GM19397 (cell line): ENCODE data around the gene WDR46.
"Not testable (repeated sequence)": the region's sequence is repeated elsewhere in the genome, so short reads cannot be mapped to it uniquely, and the experiment has no call there.

Experiments
- ATAC-seq: cut with Tn5 transposase; IDR thresholded peaks from one replicate; pipeline ENCODE4 v1.9.1; 2021; ENCODE audit warnings: mild to moderate bottlenecking, moderate library complexity; ENCODE audit not compliant: unreplicated experiment

The WDR46 gene

DNA sequence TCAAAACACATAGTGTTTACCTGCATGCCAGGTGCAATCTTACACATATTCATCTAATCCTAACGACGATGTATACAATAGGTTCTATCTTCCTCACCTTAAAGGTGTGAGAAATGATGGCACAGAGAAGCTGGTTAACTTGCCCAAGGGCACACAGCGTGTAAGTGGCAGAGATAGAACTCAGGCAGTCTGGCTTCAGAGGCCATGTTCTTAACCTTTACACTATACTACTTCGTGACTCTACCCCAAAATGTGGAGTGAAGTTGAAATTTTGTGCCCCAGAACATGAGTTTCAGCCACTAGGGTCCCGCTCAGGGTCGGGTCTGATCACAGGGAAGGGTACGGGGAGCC is 17.9 kb downstream of the WDR46 start:
- no peak for ATAC-seq

DNA sequence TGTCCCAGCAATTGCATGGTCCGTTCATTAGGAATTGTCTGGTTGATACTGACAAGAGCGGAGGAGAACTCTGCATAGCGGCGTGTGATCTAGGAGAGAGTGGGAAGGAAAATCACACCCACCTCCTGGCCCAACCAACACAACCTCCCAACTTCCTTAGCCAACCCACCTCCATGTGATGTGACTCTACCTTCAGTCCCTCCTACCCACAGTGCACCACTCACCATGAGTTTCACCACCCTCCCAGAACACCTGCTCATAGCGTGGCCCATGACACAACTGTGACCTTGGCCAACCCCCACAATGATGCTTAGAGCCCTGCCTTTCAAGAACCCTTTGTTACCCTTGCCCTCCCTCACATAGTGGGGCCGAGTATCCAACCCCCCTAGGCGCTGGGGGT is 25.0 kb downstream of the WDR46 start:
- no peak for ATAC-seq

DNA sequence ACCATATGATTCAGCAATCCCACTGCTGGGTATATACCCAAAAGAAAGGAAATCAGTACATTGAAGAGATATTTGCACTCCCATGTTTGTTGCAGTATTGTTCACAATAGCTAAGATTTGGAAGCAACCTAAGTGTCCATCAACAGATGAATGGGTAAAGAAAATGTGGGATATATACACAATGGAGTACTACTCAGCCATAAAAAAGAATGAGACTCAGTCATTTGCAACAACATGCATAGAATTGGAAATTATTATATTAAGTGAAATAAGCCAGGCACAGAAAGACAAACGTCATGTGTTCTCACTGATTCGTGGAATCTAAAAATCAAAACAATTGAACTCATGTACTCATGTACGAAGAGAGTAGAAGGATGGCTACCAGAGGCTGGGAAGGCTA is 26.5 kb downstream of the WDR46 start:
- ATAC-seq: not testable (repeated sequence)

- no peak for ATAC-seq
These were observed 30.0 kb downstream of the WDR46 start for GRCh38 chr6:33259032-33259431.

- ATAC-seq: no peak
These were observed 34.4 kb downstream of the WDR46 start for GRCh38 chr6:33254591-33254990.

DNA sequence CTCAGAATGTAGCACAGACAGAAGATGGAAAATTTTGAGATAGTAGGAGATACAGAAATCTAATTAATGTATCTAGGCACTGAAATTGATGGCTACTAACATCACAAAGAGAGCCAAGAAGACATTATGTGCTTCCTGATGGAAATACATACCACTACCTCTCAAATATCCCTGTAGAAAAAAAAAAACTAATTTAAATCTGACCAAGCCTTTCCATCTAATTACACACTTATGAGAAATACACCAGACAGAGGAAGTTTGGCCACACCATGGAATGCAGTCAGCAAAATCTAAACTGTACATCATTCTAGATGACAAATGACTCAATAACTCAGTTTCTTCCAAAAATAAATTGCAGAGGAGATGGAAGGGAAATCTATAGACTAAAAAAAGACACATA is 36.3 kb downstream of the WDR46 start:
- ATAC-seq: no peak

GRCh38 chr6:33251395-33252012 is 37.5 kb downstream of the WDR46 start:
- ATAC-seq: no peak

- no peak for ATAC-seq
These were observed 38.3 kb downstream of the WDR46 start for GRCh38 chr6:33250731-33251130.

GRCh38 chr6:33249732-33250630 is 39.1 kb downstream of the WDR46 start:
- peak; percentile 5 for ATAC-seq

DNA sequence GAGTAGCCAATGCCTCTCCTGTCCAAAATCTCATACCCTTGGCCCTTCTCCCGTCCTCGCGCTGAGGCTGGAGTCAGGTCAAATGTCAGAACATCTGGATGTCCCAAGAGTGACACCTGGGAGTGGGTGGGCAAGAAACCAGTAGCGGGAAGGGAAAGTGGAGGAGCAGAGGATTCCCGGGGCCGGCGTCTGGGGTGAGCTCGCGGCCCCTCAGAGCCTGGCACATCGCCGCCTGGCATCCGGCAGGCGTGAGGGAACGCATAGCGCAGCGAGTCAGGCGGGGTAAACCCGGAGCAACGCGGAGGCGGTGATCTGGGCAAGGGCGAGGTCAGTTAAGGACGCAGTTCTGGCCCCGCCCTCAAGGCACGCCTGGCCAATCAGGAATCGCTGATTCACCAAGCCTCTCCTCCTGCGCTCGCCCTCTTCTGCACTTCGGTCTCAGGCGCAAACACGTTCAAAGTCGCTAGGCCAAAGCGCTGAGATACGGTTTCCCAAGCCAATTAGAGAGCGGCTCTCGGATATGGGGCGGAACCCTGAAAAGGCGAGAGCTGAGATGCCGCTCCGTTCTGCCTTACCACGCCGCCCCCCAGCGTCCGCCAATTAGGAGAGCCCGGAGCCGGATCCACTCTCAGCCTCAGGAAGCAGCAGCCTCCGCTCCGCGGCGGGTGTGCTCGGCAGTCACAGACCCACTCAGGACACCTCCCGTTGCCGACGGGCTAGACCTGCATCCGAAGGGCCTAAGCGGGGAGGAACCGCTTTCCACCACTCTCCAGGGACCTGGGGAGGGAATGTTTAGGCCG is 39.9 kb downstream of the WDR46 start:
- peak; percentile 83 for ATAC-seq

DNA sequence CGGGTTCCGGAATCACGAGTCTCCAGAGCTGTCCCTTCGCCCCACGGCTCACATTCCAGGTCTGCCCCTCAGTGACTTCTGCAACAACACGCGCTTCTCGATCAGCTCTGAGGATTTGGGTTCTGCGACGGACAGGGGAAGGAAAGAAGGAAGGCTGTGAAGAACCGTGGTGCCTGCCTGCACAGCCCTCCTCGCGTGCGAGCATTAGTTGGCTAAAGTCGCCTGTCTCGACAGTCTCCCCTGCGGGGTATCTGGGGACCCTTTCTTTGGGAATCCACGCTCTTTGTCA is 40.5 kb downstream of the WDR46 start:
- ATAC-seq: peak; percentile 6

DNA sequence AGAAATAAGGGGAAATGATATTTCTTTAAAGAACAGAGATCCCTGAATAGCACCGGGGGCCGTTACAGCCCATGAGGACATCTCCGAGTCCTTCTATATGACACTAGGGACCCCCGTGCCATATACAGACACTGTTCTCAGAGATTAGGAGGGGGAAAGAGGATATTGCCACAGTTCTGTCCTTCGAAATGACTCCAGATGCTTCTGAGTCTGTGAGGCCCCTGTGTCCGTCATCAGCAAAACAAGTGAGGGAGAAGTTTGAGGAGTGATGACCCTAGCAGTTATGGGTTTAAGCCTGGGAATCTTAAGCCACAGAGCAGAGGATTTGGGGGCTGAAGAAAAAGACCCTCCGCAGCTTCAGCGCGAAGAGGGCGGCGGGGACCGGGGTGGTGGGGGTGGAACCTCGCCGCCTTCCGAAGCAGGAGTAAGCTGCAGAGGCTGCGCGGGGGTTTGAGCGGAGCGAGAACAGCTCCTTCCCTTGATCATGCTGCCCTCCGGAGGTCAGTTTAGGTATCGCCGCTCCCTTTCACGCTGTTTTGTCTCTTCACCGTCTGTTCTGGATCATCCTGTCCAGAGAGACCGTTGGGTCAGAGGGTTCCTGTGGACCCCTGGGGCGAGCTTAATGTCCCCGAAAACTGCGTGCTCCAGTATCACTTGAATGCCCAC is 40.9 kb downstream of the WDR46 start:
- ATAC-seq: peak; percentile 28

GRCh38 chr6:33243476-33243875 is 45.6 kb downstream of the WDR46 start:
- ATAC-seq: no peak

GRCh38 chr6:33241968-33242367 is 47.1 kb downstream of the WDR46 start:
- no peak for ATAC-seq

- ATAC-seq: no peak
These were observed 51.3 kb downstream of the WDR46 start for GRCh38 chr6:33237741-33238140.

GRCh38 chr6:33236852-33237251 is 52.2 kb downstream of the WDR46 start:
- ATAC-seq: no peak

DNA sequence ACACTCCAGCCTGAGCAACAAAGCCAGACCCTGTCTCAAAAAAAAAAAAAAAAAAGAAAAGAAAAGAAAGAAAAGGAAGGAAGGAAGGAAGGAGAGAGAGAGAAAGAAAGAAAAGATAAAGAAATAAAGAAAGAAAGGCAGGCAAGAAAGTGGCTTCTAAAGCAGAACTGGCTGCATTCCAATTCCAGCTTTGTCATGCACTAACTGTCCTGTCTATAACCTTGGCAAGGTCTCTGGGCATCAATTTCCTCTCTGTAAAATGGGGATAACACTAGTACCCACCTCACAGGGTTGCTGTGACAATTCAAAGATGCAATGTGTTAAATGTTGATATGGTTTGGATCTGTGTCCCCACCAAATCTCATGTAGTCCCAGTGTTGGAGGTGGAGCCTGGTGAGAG is 52.7 kb downstream of the WDR46 start:
- no peak for ATAC-seq

- no peak for ATAC-seq
These were observed 53.8 kb downstream of the WDR46 start for GRCh38 chr6:33235221-33235634.
